Activated naive CD4-positive, alpha-beta T cell treated with anti-CD3 and anti-CD28 coated beads, Interleukin-2, amount 50 U/mL, for 16 hours (primary cell): ENCODE data around the gene CCDC136.

ENCODE experiments used
- DNase-seq: peaks from one replicate; pipeline ENCODE4 v3.0.0-alpha.2; 2020

The CCDC136 gene

DNA sequence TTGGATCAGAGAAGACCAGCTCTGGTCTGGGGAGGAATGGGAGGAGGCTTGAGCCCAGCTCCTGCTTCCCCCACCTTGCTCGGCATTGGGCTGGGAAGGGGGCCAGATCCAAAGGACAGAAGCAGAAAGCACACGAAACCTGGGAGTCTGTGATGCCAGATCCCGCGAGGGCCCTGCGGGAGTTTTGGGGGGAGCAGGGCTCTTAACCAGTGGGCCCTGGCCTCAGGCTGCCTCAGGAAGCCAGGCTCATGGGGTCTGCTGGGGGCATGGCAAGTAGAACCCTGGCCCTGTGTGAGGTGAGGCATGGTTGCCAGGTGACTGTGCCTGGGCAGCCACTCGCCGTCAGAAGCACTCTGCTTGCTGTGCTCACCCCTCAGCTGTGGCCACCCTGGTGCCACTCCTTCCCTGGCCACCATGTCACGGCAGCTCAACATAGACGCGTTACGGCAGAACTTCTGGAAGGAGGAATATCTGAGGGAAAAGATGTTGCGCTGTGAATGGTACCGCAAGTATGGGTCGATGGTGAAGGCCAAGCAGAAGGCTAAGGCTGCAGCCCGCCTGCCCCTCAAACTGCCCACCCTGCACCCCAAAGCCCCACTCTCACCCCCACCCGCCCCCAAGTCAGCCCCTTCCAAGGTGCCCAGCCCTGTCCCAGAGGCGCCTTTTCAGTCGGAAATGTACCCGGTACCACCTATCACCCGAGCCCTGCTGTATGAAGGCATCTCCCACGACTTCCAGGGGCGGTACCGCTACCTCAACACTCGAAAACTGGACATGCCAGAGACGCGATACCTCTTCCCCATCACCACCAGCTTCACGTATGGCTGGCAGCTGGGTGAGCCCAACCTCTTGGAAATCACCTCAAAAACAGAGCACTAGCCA is 74.5 kb downstream of the CCDC136 start:
- no peak for DNase-seq

DNA sequence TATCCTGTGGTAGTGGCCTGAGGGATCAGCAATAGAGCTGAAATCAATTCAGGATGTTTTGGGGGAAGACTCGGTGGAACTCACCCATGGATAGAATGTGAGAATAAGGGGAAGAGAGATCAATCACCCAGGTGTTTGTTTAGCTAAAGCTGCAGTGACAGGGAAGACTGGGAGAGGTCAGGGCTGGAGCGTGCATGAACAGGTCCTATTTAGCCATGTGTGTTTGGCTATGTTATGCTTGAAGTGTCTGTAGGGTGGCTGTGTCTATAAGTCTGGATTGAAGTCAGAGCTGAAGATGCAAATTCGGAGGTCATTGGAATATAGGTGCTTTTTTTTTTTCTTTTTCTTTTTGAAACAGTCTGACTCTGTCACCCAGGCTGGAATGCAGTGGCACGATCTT is 75.5 kb downstream of the CCDC136 start:
- DNase-seq, result no peak

GRCh38 chr7:128867842-128868623 is 76.3 kb downstream of the CCDC136 start:
- no peak for DNase-seq

GRCh38 chr7:128868624-128869137 is 76.9 kb downstream of the CCDC136 start:
- DNase-seq, result no peak

GRCh38 chr7:128869138-128869943 is 77.6 kb downstream of the CCDC136 start:
- DNase-seq, result peak; percentile 50

DNA sequence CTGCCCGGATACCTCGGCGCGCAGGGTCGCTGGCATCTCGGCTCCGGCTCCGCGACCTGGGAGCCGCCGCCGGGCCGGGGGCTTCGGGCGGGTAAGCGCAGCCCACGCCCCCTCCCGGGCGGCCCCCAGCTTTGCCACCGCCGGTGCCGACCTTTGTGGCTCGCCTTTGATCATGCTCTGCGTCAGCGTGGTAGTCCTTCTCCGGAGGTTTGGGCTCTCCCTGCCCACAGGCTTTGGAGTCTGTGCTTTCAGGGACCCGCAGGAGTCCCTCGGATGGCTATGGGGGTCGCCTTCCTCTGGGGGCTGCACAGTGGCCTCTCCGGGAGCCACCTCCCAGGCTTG is 78.1 kb downstream of the CCDC136 start:
- peak; percentile 33 for DNase-seq

DNA sequence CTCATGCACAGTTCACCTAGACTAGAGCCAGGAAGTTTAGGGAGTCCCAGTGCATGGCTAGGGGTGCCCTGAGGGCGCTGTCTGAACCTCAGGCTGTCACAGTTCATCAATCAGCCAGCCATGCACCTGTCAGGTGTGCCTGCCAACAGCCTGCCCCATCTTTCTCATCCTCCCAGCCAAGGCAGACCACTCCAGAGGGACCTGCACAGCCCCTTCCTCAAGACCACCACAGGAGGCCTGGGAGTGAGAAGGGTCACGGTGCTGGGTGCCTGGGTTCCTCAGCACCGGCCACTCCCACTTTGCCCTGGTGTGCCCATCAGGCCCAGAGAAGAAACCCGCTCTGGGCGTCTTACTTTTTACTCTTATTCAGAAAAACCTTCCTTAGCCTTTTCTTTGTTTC is 79.3 kb downstream of the CCDC136 start:
- DNase-seq, result no peak
